T-cell (primary cell): ENCODE data around the gene ZNF574. TPM values are rescaled to one million over a fixed set of nuclear protein-coding genes. Genes with fewer than 3 reads are reported as not detected.
A peak's percentile ranks its signal among the peaks of the same experiment; 100 is the strongest.
"Not testable (repeated sequence)": the region's sequence is repeated elsewhere in the genome, so short reads cannot be mapped to it uniquely, and the experiment has no call there.

ENCODE experiments used
- ATAC-seq, 4 experiments: fragments of 200-7000 bp in 3 of 4; fragments of 150-1000 bp in 1 of 4; cut with Tn5 transposase; replicated peaks in 1 of 4; 1 replicate in 3 of 4; 2 replicates in 1 of 4; pipeline ENCODE4 v1.10.0; 2021; ENCODE audit warnings: moderate library complexity in 3 of 4, mild to moderate bottlenecking in 2 of 4, moderate number of reproducible peaks in 1 of 4
- CTCF ChIA-PET, 2 donors: fragments of 300-600 bp; sonication (Branson Sonifier 250); formaldehyde crosslinking; loops; one replicate each; lab custom pipeline; 2022; ENCODE audit warnings: antibody characterized with exemption in 2 of 2; lab: Charles Lee
- POLR2A ChIA-PET, 2 donors: fragments of 300-600 bp; sonication (Branson Sonifier 250); formaldehyde crosslinking; loops; one replicate each; lab custom pipeline; 2022; ENCODE audit warnings: antibody characterized with exemption in 2 of 2; lab: Charles Lee
- DNase-seq, 35 experiments: peaks; one replicate each; pipeline versions ENCODE4 v3.0.0 to v3.0.0-alpha.2; 2013 to 2023
- H3K27ac ChIP-seq: one replicate; pipeline ENCODE4 v1.5.1; 2013; ENCODE audit warnings: low read length
- H3K27me3 ChIP-seq, 2 experiments: replicated peaks in 1 of 2; 1 replicate in 1 of 2; 2 replicates in 1 of 2; pipeline versions ENCODE4 v1.6.1 to v1.7.0; 2013; ENCODE audit warnings: low read length in 1 of 2, mixed read lengths in 1 of 2; ENCODE audit not compliant: control insufficient read depth in 2 of 2, insufficient read depth in 2 of 2; ENCODE audit errors: extremely low read depth in 1 of 2
- H3K36me3 ChIP-seq, 2 donors: 1 replicate in 1 of 2; 2 replicates in 1 of 2; pipeline versions ENCODE4 v1.6.1 to v1.7.0; 2013; ENCODE audit warnings: low read length in 1 of 2; ENCODE audit not compliant: control insufficient read depth in 2 of 2, insufficient read depth in 1 of 2; ENCODE audit errors: extremely low read depth in 1 of 2
- H3K4me1 ChIP-seq, 2 experiments: 1 replicate in 1 of 2; 2 replicates in 1 of 2; pipeline versions ENCODE4 v1.6.1 to v1.7.0; 2013; ENCODE audit warnings: low read length in 2 of 2, mixed read lengths in 1 of 2; ENCODE audit not compliant: insufficient read depth in 2 of 2, control insufficient read depth in 1 of 2; ENCODE audit errors: extremely low read depth in 1 of 2
- H3K4me3 ChIP-seq, 2 donors: 1 replicate in 1 of 2; 2 replicates in 1 of 2; pipeline versions ENCODE4 v1.5.1 to v1.7.0; 2013; ENCODE audit warnings: mild to moderate bottlenecking in 2 of 2, low read length in 1 of 2, moderate library complexity in 1 of 2; ENCODE audit not compliant: control insufficient read depth in 1 of 2; ENCODE audit errors: extremely low read depth in 1 of 2
- H3K9me3 ChIP-seq: 2 replicates; pipeline ENCODE4 v1.7.0; 2013
- H3K27ac Mint-ChIP-seq, 2 donors: one replicate each; pipeline ENCODE4 v1.8.0; 2020 to 2021; ENCODE audit warnings: mild to moderate bottlenecking in 2 of 2, mixed read lengths in 2 of 2
- H3K27me3 Mint-ChIP-seq, 2 donors: one replicate each; pipeline ENCODE4 v1.8.0; 2021 to 2022; ENCODE audit warnings: mixed read lengths in 2 of 2
- H3K36me3 Mint-ChIP-seq: one replicate; pipeline ENCODE4 v1.8.0; 2021; ENCODE audit warnings: mixed read lengths
- H3K4me1 Mint-ChIP-seq, 3 donors: one replicate each; pipeline ENCODE4 v1.8.0; 2020 to 2022; ENCODE audit warnings: mixed read lengths in 3 of 3, mild to moderate bottlenecking in 1 of 3
- H3K4me3 Mint-ChIP-seq, 3 donors: one replicate each; pipeline ENCODE4 v1.8.0; 2020 to 2022; ENCODE audit warnings: mild to moderate bottlenecking in 3 of 3, mixed read lengths in 3 of 3, moderate library complexity in 3 of 3
- H3K9me3 Mint-ChIP-seq, 3 donors: one replicate each; pipeline ENCODE4 v1.8.0; 2020 to 2022; ENCODE audit warnings: mixed read lengths in 3 of 3
- WGBS: methylation state at CpG from one replicate; pipeline ENCODE4 v1.1.5; 2013; ENCODE audit warnings: missing lambda C conversion rate; ENCODE audit not compliant: insufficient coverage; 5-methylcytosine and 5-hydroxymethylcytosine counted together
- total RNA-seq, 35 experiments: library from RNA in 6 of 35; stranded (reverse) in 6 of 35; fragments of 120-200 nt in 1 of 35; gene quantifications; one replicate each; pipeline versions ENCODE4 v1.2.1 to v1.2.4 and lab custom pipeline; 2013 to 2026

ZNF574 gene
- total RNA-seq, 5 donors from 2014 or later (not counting 1 experiment from before 2014, with no cell fraction given): 18.4 to 27.4 (median 26.6) TPM

DNA sequence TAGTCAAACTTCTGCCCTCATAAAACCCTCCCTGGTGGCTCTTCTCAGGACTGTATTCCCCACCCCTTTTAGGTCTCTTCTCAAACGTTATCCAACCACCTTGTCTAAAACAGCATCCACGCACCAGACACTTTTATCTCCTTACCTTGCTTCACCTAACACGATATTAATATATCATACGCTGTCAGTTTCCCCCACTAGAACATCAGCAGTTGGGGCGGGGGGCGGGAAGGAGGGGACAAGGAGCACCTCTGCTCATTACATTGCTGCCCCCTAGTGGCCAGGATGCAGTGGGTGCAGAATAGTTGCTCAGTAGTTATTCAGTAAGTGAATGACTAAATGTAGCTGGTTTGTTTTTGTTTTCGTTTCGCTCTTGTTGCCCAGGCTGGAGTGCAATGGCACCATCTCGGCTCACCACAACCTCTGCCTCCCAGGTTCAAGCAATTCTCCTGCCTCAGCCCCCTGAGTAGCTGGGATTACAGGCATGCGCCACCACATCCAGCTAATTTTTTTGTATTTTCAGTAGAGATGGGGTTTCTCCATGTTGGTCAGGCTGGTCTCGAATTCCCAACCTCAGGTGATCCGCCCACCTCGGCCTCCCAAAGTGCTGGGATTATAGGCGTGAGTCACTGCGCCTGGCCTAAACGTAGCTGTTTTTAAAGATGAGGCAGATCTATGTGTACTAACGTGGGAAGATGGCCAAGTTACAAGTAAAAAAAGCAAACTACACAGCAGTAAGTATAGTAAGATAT is 41.1 kb upstream of the ZNF574 start:
- H3K9me3 Mint-ChIP-seq, H3K4me1 ChIP-seq, H3K4me1 Mint-ChIP-seq, H3K4me3 Mint-ChIP-seq, POLR2A ChIA-PET, H3K27me3 ChIP-seq, H3K27ac ChIP-seq, H3K9me3 ChIP-seq, H3K4me3 ChIP-seq, H3K36me3 Mint-ChIP-seq, H3K36me3 ChIP-seq, H3K27ac Mint-ChIP-seq: not testable (repeated sequence)
- DNase-seq (peak; percentile 17 to 84 (median 51)), ATAC-seq (peak; percentile 63 to 85 (median 80))
- no CpG with 5 or more reads among the region's 17 CpGs for WGBS
- CTCF ChIA-PET: interaction anchor here (0.6 to 1.0 kb wide), 4 partner anchors 15 to 307 kb away, joined by 4 to 8 read pairs (median 6); no protein-coding TSS in a partner anchor
- H3K27me3 Mint-ChIP-seq: peaks cover 7 to 10% of the 10 kb centered on the region in 2 donors

DNA sequence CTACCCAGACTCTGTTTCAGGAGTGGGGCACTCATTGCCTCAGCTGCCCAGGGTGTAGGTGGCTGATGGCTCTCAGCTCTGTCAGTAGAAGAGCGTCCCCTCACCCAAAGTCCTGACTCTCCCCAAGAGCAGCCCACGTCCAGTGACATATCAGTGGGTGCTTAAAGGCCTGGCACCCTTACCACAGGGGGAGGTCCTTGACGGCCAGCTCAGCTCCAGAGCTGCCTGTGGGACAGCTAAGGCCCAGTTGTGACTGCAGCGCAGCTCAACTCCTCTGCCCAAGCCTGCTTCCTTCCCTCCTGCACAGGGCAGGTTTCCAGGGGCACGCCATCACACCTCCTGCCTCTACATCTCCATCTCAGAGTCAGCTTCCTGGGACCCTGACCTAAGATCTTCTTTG is 38.3 kb upstream of the ZNF574 start:
- H3K9me3 ChIP-seq: no peaks in the 10 kb centered on the region
- Mint-ChIP-seq H3K27ac (no peak overlapping the region), H3K27me3 (peaks cover 5 to 7% of the 10 kb centered on the region in 2 donors), H3K4me1 (peaks cover 4 to 5% (median 4%) of the 10 kb centered on the region in 3 donors), H3K36me3 (no peaks in the 10 kb centered on the region), H3K9me3 (no peaks in the 10 kb centered on the region), H3K4me3 (no peak overlapping the region)
- DNase-seq (no peak), ATAC-seq (no peak)
- WGBS: 67% methylated on average over 4 of the region's 5 CpGs
- CTCF ChIA-PET: no interaction called here
- POLR2A ChIA-PET: no interaction called here
- H3K27ac ChIP-seq: no peak overlapping the region
- no peaks in the 10 kb centered on the region for H3K36me3 ChIP-seq
- no peaks in the 10 kb centered on the region for H3K4me1 ChIP-seq
- H3K4me3 ChIP-seq: no peak overlapping the region
- peaks cover 0 to 15% of the 10 kb centered on the region in 2 experiments for H3K27me3 ChIP-seq

DNA sequence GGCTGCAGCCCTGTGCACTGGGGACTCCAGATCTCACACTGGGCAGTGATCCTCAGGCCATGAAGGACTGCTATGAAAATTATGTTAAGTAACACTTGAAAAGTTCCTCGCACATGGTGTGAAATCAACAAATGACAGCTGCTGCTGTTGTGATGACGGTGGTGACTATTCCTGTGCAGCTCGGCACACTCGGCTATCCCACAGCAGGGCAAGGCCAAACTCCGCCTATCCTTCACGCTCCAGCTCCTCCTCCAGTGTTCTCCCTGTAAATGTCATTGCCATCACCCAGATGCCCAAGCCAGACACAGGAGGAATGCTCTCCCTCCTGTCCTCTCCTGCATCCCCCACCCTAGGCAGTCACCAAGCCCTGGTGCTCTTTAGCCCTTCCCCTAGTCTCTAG is 37.3 kb upstream of the ZNF574 start:
- H3K27me3 ChIP-seq: peaks cover 0 to 17% of the 10 kb centered on the region in 2 experiments
- ATAC-seq (no peak), DNase-seq (no peak)
- no peaks in the 10 kb centered on the region for H3K36me3 Mint-ChIP-seq
- H3K27ac ChIP-seq: no peak overlapping the region
- H3K27ac Mint-ChIP-seq: no peak overlapping the region
- CTCF ChIA-PET: no interaction called here
- no peaks in the 10 kb centered on the region for H3K9me3 Mint-ChIP-seq
- H3K9me3 ChIP-seq: no peaks in the 10 kb centered on the region
- POLR2A ChIA-PET: no interaction called here
- no peak overlapping the region for H3K4me3 Mint-ChIP-seq
- H3K36me3 ChIP-seq: no peaks in the 10 kb centered on the region
- H3K27me3 Mint-ChIP-seq: peaks cover 5 to 7% of the 10 kb centered on the region in 2 donors
- H3K4me1 Mint-ChIP-seq: peaks cover 4 to 5% (median 4%) of the 10 kb centered on the region in 3 donors
- WGBS: 95% methylated on average over 5 of the region's 6 CpGs
- no peaks in the 10 kb centered on the region for H3K4me1 ChIP-seq
- H3K4me3 ChIP-seq: no peak overlapping the region

DNA sequence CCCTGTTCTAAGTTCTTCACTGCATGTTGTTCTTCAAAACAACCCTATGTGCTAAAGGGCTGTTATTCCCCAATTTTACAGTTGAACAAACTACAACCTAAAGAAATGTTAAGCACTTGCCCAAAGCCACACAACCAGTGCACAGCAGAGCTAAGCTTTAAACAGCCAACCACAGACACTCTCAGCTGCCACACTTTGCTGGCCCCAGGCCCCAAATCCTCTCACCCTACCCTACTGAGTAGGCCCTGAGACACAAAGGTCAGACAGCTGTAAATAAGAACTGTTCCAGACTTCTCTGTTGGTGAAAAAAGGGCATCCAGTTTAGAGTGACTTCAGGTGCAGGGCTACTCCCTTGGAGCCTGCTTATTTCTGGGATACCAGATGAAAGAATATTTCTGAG is 35.9 kb upstream of the ZNF574 start:
- ATAC-seq (no peak), DNase-seq (no peak)
- POLR2A ChIA-PET: no interaction called here
- Histone ChIP-seq H3K9me3 (no peaks in the 10 kb centered on the region), H3K4me3 (no peak overlapping the region), H3K27me3 (peaks cover 0 to 17% of the 10 kb centered on the region in 2 experiments), H3K4me1 (no peaks in the 10 kb centered on the region), H3K27ac (no peak overlapping the region), H3K36me3 (no peaks in the 10 kb centered on the region)
- no peak overlapping the region for H3K4me3 Mint-ChIP-seq
- no peaks in the 10 kb centered on the region for H3K4me1 Mint-ChIP-seq
- peaks cover 0 to 2% of the 10 kb centered on the region in 2 donors for H3K27me3 Mint-ChIP-seq
- no peak overlapping the region for H3K27ac Mint-ChIP-seq
- CTCF ChIA-PET: interaction anchor here in 1 of 2 donors (0.6 kb wide), 1 partner anchor 70 kb away, joined by 4 read pairs; no protein-coding TSS in a partner anchor
- no peaks in the 10 kb centered on the region for H3K9me3 Mint-ChIP-seq
- no peaks in the 10 kb centered on the region for H3K36me3 Mint-ChIP-seq

DNA sequence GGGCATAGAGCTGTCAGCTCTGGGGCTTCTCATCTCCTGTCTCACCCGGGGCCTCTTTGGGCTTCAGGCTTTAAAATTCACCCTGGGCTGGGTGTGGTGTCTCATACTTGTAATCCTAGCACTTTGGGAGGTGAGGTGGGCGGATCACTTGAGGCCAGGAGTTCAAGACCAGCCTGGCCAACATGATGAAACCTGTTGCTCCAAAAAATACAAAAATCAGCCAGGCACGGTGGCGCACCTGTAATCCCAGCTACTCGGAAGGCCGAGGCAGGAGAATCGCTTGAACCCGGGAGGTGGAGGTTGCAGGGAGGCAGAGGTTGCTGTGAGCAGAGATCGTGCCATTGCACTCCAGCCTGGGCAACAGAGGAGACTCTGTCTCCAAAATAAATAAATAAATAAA is 35.5 kb upstream of the ZNF574 start:
- H3K27ac Mint-ChIP-seq, H3K27me3 Mint-ChIP-seq, H3K4me1 Mint-ChIP-seq, H3K9me3 ChIP-seq, ATAC-seq, H3K4me3 ChIP-seq, H3K9me3 Mint-ChIP-seq, H3K4me1 ChIP-seq, H3K36me3 ChIP-seq, DNase-seq, H3K4me3 Mint-ChIP-seq, H3K36me3 Mint-ChIP-seq, H3K27ac ChIP-seq, CTCF ChIA-PET, POLR2A ChIA-PET: not testable (repeated sequence)
- peaks cover 0 to 17% of the 10 kb centered on the region in 2 experiments for H3K27me3 ChIP-seq
- 59% methylated on average over 6 of the region's 9 CpGs for WGBS

DNA sequence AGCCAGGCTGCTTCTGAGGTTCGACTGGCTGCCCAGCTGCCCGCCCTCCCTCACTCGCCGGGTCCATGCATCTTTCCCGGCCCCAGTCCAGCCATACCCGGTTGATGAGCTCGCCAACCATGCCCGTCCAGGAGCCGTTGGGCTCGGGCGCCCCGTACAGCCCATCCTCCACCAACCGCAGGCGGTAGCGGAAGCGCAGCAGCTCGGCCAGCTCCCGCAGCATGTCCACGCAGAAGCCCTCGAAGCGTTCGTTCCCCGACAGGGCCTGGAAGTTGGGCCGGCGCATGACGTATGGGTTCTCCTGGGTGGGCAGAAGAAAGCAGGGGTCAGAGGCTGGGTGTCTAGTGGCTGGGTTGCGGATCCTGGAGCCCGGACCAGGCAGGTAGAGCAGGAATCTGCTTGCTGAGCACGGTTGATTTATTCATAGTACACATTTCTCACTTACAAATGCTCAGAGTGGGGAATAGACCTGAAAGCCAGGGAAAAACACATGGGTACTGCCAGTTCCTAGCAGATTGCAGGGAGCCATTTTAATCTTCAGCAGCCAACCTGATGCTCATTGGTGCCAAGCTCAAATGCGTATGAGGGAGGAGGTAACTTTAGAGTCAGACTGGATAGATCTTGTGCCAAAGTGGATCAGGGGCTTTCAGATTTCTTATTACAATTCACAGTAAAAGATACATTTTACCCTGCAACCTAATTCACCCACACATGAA is 33.4 kb upstream of the ZNF574 start:
- Mint-ChIP-seq H3K4me3 (no peak overlapping the region), H3K4me1 (no peaks in the 10 kb centered on the region), H3K27ac (no peak overlapping the region), H3K9me3 (no peaks in the 10 kb centered on the region), H3K36me3 (no peaks in the 10 kb centered on the region), H3K27me3 (peaks cover 0 to 2% of the 10 kb centered on the region in 2 donors)
- WGBS: 90% methylated on average over 27 of the region's 30 CpGs
- Histone ChIP-seq H3K4me1 (no peaks in the 10 kb centered on the region), H3K4me3 (no peak overlapping the region), H3K36me3 (no peaks in the 10 kb centered on the region), H3K27ac (no peak overlapping the region), H3K9me3 (no peaks in the 10 kb centered on the region), H3K27me3 (peaks cover 0 to 17% of the 10 kb centered on the region in 2 experiments)
- DNase-seq (no peak), ATAC-seq (no peak)
- CTCF ChIA-PET: no interaction called here
- POLR2A ChIA-PET: no interaction called here
